Stimulated activated CD8-positive, alpha-beta memory T cell treated with anti-CD3 and anti-CD28 coated beads, Interleukin-12 subunit alpha, Interleukin-12 subunit beta, amount 100 ng/mL, for 24 hours (primary cell): ENCODE results near the gene TNIP3.
"Not testable (repeated sequence)": the region's sequence is repeated elsewhere in the genome, so short reads cannot be mapped to it uniquely, and the experiment has no call there.

Experiments used
- DNase-seq: peaks from one replicate; pipeline ENCODE4 v3.0.0-alpha.2; 2020; ENCODE audit errors: extremely low read depth

The TNIP3 gene

GRCh38 chr4:121164291-121164690, at the start of gene TNIP3:
TSS of gene TNIP3 (minus strand) at chr4:121164321. CDS start at chr4:121164125, 196 bp downstream.
- no peak for DNase-seq

GRCh38 chr4:121212806-121213205, 48.7 kb upstream of the TNIP3 start:
- DNase-seq = no peak

- DNase-seq = no peak
Observed at GRCh38 chr4:121209171-121209570, 45.0 kb upstream of the TNIP3 start.

GRCh38 chr4:121208244-121209007, 44.3 kb upstream of the TNIP3 start:
- DNase-seq = no peak

- DNase-seq = not testable (repeated sequence)
Observed at GRCh38 chr4:121205777-121206176, 41.7 kb upstream of the TNIP3 start.

GRCh38 chr4:121200795-121201472, 36.8 kb upstream of the TNIP3 start:
- no peak for DNase-seq

GRCh38 chr4:121199742-121200561, 35.8 kb upstream of the TNIP3 start:
- DNase-seq = no peak

GRCh38 chr4:121198251-121198650, 34.1 kb upstream of the TNIP3 start:
- DNase-seq = no peak

GRCh38 chr4:121195649-121196048, 31.5 kb upstream of the TNIP3 start:
- no peak for DNase-seq

GRCh38 chr4:121192480-121192879, 28.4 kb upstream of the TNIP3 start:
- DNase-seq = no peak

- no peak for DNase-seq
Observed at GRCh38 chr4:121192013-121192412, 27.9 kb upstream of the TNIP3 start.

- DNase-seq = no peak
Observed at GRCh38 chr4:121191361-121191760, 27.2 kb upstream of the TNIP3 start.

- DNase-seq = no peak
Observed at GRCh38 chr4:121190389-121190788, 26.3 kb upstream of the TNIP3 start.

- DNase-seq = no peak
Observed at GRCh38 chr4:121189326-121190215, 25.4 kb upstream of the TNIP3 start.

GRCh38 chr4:121187206-121187605, 23.1 kb upstream of the TNIP3 start:
- no peak for DNase-seq

GRCh38 chr4:121185960-121186359, 21.8 kb upstream of the TNIP3 start:
- DNase-seq = no peak

- DNase-seq = no peak
Observed at GRCh38 chr4:121183989-121184388, 19.9 kb upstream of the TNIP3 start.

- no peak for DNase-seq
Observed at GRCh38 chr4:121183361-121183760, 19.2 kb upstream of the TNIP3 start.

GRCh38 chr4:121182296-121182695, 18.2 kb upstream of the TNIP3 start:
- DNase-seq = no peak

GRCh38 chr4:121181493-121181892, 17.4 kb upstream of the TNIP3 start:
- DNase-seq = no peak

- DNase-seq = no peak
Observed at GRCh38 chr4:121180558-121180957, 16.4 kb upstream of the TNIP3 start.
